GM18505 (cell line): ENCODE data around the gene MAGEB5.
"Not testable (repeated sequence)": the region's sequence is repeated elsewhere in the genome, so short reads cannot be mapped to it uniquely, and the experiment has no call there.

Source experiments
- ATAC-seq: cut with Tn5 transposase; IDR thresholded peaks from one replicate; pipeline ENCODE4 v1.9.1; 2021; ENCODE audit not compliant: unreplicated experiment
- POLR2A ChIP-seq: IDR thresholded peaks from 4 replicates; pipeline ENCODE4 v1.6.1; 2011; ENCODE audit warnings: borderline replicate concordance; ENCODE audit not compliant: insufficient read depth, insufficient read length; ENCODE audit errors: extremely low read depth

MAGEB5 gene, protein sequence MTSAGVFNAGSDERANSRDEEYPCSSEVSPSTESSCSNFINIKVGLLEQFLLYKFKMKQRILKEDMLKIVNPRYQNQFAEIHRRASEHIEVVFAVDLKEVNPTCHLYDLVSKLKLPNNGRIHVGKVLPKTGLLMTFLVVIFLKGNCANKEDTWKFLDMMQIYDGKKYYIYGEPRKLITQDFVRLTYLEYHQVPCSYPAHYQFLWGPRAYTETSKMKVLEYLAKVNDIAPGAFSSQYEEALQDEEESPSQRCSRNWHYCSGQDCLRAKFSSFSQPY

DNA sequence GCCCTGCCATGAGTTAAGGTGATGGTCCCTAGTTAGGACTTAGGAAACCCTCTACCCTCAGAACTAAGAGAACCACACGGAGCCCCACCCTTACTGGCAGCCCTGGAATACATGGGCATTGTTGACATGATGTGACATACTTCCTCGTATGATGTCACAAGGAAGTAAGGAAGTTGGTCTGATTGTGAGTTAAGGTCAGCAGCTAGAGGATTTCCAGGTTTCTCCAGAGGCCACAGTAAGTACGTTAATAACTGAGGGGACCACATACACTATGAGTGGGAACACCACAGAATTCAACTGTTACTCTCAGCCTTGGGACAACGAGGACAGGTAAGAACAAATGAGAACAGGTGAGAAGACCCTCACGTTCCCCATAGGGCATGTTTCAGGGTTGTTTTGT lies at the start of gene MAGEB5:
MAGEB5 (plus strand) TSS at position 301 of the 400 bp plus-strand sequence. CDS start 1,133 bp downstream, outside the sequence.
- no peak for ATAC-seq
- no peak for TF ChIP-seq POLR2A

DNA sequence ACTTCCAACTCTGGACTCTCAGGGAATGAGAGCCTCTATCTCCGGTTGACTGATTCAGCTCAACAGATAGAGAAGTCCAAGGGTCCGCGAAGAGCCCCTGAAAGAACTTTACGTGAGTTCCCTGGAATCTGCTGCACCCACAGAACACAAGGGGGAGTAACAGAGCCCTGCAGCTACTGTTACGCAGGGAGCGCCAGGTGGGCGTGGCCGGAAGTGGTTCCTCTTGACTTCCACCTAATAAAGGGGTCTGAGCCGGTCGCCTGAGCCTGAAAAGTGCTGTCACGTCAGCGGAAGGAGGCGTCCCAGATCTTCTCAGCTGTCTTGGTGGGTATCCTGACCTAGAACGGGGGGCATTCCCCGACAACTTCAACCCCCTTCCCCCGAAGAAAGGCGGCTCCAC lies 23.8 kb upstream of the MAGEB5 start, which contains the start of gene MAGEB6:
MAGEB6 (plus strand) TSS at position 237 of the 400 bp plus-strand sequence. CDS start 1,407 bp downstream, outside the sequence.
- ATAC-seq: no peak

GRCh38 chrX:26203561-26203960 lies 12.4 kb upstream of the MAGEB5 start:
- TF ChIP-seq POLR2A: no peak
- ATAC-seq: no peak

More for the DNA sequence above, 23.8 kb upstream of the MAGEB5 start, which contains the start of gene MAGEB6:
- TF ChIP-seq POLR2A: no peak

DNA sequence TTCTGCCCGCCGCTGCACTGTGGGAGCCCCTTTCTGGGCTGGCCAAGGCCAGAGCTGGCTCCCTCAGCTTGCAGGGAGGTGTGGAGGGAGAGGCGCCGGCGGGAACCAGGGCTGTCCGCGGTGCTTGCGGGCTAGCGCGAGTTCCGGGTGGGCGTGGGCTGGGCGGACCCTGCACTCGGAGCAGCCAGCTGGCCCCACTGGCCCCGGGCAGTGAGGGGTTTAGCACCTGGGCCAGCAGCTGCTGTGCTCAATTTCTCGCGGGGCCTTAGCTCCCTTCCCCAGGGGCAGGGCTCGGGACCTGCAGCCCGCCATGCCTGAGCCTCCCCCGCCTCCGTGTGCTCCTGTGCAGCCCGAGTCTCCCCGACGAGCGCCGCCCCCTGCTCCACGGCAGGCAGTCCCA lies 11.3 kb upstream of the MAGEB5 start:
- ATAC-seq: not testable (repeated sequence)

GRCh38 chrX:26208012-26208411 lies 8.0 kb upstream of the MAGEB5 start:
- no peak for TF ChIP-seq POLR2A
- ATAC-seq: no peak

DNA sequence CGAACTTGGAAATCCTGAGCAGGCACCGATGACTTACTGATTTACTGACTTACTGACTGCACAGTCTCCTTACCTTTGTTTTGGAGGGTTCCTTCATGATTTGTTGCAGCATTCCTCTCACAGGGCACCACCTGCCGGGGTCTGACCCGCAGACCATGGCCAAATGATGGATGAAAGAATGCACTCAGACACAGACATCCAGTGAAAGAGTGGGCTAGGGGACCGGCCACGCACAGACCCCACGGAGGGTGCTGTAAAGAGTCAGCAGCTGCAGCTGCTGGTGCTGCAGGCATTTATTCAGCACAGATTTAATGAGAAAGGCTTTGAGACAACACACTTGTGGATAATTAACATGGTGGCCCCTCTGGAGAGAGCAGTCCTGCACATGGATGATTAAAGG lies 3.4 kb downstream of the MAGEB5 start:
- ATAC-seq: no peak
- no peak for TF ChIP-seq POLR2A

DNA sequence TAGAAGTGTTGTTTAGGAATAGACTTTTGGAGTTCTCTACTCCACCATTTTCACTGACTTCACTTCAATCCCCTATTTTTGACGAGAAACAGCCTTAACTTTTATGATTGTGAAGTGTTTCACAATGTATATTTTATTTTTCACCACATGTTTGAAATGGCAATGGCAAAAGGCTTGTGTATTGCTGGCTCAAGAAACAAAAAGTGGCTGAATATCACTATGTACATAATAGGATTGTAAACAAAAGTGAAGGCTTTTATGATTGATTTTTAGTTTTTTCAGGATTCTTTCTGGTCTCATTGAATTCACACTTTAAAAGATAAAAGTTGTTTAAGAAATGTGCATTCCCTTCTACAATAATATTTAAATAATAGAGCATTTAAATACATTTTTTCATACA lies 18.2 kb downstream of the MAGEB5 start:
- TF ChIP-seq POLR2A: no peak
- no peak for ATAC-seq

- no peak for ATAC-seq
- no peak for TF ChIP-seq POLR2A
Observed at GRCh38 chrX:26253526-26253925, 37.6 kb downstream of the MAGEB5 start.

GRCh38 chrX:26254436-26254835 lies 38.5 kb downstream of the MAGEB5 start:
- no peak for TF ChIP-seq POLR2A
- no peak for ATAC-seq

DNA sequence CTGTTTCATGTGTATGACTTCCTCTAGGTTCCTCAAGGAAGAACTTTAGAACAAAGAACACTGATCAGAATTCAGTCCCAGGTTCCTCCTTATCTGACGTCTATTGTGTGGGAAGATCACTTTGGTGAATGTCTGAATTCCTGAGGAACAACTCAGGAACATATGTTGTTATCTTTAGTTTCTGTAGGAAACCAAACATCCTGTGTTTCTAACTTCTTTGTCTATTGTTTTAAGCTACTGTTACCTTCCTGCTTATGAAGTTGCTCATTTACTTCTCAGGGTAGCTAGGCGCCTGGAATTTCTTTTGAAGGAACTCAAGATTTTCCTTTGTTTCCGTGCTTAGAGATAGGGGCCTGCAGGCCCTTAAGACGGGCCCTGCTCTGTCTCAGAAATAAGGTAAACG lies 46.2 kb downstream of the MAGEB5 start:
- TF ChIP-seq POLR2A: no peak
- no peak for ATAC-seq
